ENCODE data around the gene C1orf232. TPM values are rescaled to one million over a fixed set of nuclear protein-coding genes. Genes with fewer than 3 reads are reported as not detected.

The C1orf232 gene
- not detected for total RNA-seq

GRCh38 chr1:26168410-26169197, at the start of gene C1orf232:
C1orf232 (minus strand) TSS chr1:26168963; CDS start chr1:26168499, 464 bp downstream.
- DNase-seq (ENCODE audit: low spot score) (no peak), ATAC-seq (ENCODE audit: low FRiP score) (no peak)
- TF ChIP-seq, protein P1, sequence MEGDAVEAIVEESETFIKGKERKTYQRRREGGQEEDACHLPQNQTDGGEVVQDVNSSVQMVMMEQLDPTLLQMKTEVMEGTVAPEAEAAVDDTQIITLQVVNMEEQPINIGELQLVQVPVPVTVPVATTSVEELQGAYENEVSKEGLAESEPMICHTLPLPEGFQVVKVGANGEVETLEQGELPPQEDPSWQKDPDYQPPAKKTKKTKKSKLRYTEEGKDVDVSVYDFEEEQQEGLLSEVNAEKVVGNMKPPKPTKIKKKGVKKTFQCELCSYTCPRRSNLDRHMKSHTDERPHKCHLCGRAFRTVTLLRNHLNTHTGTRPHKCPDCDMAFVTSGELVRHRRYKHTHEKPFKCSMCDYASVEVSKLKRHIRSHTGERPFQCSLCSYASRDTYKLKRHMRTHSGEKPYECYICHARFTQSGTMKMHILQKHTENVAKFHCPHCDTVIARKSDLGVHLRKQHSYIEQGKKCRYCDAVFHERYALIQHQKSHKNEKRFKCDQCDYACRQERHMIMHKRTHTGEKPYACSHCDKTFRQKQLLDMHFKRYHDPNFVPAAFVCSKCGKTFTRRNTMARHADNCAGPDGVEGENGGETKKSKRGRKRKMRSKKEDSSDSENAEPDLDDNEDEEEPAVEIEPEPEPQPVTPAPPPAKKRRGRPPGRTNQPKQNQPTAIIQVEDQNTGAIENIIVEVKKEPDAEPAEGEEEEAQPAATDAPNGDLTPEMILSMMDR (IDR thresholded peaks at IDR 0.05): no peak

DNA sequence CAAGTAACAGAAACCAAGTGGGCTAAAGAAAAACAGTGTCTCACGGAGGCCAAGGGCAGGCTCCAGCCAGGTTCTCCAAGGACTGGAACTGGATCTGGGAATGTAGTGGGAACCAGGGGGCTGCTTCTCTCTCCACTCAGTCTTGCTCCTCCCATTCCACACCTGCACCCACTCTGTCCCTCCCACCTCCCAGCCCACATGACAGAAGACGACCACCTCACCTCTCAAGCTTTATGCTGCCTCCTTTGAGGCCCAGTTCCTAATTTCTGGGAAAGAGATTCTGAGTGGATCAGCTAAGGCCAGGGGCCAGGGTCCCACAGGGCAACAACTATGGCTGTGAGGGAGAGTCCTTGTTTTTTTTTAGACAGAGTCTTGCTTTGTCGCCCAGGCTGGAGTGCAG, 46.5 kb upstream of the C1orf232 start:
- TF ChIP-seq, protein P1 (IDR thresholded peaks at IDR 0.05): no peak
- DNase-seq (ENCODE audit: low spot score) (no peak), ATAC-seq (ENCODE audit: low FRiP score) (no peak)

GRCh38 chr1:26213335-26213905, 44.7 kb upstream of the C1orf232 start:
- TF ChIP-seq, protein P1 (IDR thresholded peaks at IDR 0.05): no peak
- DNase-seq (ENCODE audit: low spot score) (no peak), ATAC-seq (ENCODE audit: low FRiP score) (no peak)

DNA sequence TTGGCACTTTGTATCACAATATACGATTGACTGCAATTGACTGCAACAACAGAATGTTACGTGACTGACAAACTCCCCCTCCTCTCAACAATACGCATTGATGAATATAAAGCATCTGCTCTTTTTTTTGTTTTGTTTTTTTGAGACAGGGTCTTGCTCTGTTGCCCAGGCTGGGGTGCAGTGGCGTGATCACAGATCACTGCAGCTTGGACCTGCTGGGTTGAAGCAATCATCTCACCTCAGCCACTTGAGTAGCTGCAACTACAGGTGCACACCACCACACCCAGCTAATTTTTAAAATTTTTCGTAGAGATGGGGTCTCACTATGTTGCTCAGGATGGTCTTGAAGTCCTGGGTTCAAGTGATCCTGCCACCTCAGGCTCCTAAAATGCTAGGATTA, 44.0 kb upstream of the C1orf232 start:
- ATAC-seq (ENCODE audit: low FRiP score): no peak
- no peak for DNase-seq (ENCODE audit: low spot score)
- TF ChIP-seq, protein P1 (IDR thresholded peaks at IDR 0.05): no peak

DNA sequence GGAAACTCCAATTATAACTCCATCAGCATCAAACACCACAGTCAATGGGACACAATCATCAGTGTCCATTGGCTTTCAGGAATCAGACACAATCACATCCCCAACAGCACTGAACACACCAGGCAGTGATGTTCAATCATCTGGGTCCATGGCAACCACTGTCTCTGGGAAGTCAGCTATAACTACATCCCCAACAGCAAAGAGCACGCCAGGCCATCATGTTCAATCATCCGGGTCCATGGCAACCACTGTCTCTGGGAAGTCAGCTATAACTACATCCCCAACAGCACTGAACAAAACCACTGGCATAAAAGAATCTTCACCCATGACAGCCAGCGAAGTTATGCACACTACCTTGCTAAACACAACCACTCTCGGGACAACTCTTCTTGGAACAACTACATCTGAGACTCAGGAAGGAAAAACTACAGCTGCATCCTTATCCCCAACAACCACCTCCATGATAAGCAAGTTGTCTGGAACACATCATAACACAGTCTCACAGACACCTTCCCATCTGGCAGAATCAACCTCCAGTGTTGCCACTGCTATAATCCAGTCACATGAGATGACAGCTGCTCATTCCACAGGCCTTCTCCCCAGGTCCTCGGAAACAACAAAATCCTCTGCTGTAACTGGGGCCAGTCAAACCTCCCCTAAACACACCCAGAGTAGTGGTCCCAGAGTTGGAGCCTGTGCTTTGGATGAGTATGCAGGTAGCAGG, 41.5 kb upstream of the C1orf232 start:
- no peak for ATAC-seq (ENCODE audit: low FRiP score)

DNA sequence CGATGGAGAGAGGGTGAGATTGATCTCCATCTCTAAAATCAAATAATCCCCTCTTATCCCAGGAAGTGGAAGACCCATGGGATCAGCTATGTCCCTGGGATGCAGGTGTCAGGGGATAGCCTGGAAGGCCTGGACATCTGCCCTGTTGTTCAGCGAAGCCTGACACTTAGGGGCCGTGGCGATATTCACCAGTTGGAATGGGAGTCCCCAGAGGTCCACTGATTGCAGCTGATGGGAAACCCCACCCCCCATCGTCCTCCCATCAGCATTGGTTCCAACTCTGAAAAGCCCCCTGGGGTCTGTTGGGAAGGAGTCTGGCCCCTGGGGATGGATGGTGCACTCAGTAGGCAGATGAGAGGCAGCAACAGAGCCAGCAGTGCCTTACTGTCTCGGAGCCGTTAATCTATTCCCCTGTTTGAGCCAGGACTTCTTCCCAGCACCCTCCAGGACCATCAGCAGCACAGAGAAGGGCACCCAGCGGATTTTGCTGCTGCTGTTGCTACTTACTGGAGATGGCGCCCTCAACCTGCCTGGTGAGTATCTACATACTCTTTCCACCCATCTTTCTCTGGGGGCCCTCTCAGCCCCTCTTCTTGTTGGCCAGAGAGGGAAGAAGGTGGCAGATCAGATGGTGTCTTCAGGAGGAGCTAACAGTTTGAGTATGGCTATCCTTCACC, 35.0 kb upstream of the C1orf232 start:
- DNase-seq (ENCODE audit: low spot score): no peak
- TF ChIP-seq, protein P1 (IDR thresholded peaks at IDR 0.05): no peak
- ATAC-seq (ENCODE audit: low FRiP score): no peak

More for the DNA sequence above, 41.5 kb upstream of the C1orf232 start:
- DNase-seq (ENCODE audit: low spot score): no peak
- TF ChIP-seq, protein P1 (IDR thresholded peaks at IDR 0.05): no peak
